ENCODE results near the gene HCFC2. TPM values are rescaled to one million over a fixed set of nuclear protein-coding genes. Genes with fewer than 3 reads are reported as not detected.
A peak's percentile ranks its signal among the peaks of the same experiment; 100 is the strongest.

The HCFC2 gene
- total RNA-seq, 4 donors from 2014 or later, result 13.3 to 46.4 (median 20.2) TPM

DNA sequence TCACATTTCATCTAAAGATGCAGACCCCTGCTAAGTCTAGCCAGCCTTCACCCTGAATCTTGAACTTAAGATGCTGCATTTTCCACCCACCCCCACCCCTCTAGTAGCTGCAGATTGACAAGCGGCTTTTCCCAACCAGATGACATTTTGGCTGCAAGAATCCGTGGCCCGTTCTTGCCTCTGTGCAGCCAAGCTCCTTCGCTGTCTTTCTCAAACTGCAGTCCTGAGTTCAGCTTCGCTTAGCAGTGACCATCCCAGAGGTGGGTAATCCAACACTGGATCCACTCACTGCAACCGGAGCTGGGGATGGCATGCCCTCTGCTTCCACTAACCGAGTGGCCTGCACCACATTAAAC is 74.4 kb downstream of the HCFC2 start:
- H3K36me3 ChIP-seq, result no peaks in the 10 kb centered on the region

DNA sequence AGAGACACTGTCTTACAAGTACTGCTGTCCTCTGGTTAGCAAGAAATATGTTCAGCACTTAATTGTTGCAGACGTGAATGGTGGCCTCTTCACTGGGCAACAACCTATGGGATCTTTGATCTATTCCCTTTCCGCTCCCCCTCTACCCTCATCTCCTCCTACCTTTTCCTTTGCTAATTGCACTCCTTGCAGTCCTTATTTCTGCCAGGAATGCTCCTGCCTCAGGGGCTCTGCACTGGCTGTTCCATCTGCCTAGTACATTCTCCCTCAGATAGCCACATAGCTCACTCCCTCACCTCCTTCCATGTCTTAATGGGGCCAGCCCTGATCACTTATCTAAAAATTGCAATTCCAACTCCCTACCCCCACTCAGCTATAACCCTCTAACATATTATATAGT is 78.2 kb downstream of the HCFC2 start:
- WGBS, 2 donors (ENCODE audit: low coverage in 1 of 2), result 71 to 81% methylated on average over 2 of the region's 2 CpGs
- no peak overlapping the region for H3K4me3 ChIP-seq
- TF ChIP-seq POLR2A (IDR thresholded peaks at IDR 0.05), result no peak
- TF ChIP-seq EP300 (IDR thresholded peaks at IDR 0.05; ENCODE audit: low read depth), result no peak
- TF ChIP-seq POLR2AphosphoS5 (IDR thresholded peaks at IDR 0.05), result no peak
- TF ChIP-seq, protein P1, sequence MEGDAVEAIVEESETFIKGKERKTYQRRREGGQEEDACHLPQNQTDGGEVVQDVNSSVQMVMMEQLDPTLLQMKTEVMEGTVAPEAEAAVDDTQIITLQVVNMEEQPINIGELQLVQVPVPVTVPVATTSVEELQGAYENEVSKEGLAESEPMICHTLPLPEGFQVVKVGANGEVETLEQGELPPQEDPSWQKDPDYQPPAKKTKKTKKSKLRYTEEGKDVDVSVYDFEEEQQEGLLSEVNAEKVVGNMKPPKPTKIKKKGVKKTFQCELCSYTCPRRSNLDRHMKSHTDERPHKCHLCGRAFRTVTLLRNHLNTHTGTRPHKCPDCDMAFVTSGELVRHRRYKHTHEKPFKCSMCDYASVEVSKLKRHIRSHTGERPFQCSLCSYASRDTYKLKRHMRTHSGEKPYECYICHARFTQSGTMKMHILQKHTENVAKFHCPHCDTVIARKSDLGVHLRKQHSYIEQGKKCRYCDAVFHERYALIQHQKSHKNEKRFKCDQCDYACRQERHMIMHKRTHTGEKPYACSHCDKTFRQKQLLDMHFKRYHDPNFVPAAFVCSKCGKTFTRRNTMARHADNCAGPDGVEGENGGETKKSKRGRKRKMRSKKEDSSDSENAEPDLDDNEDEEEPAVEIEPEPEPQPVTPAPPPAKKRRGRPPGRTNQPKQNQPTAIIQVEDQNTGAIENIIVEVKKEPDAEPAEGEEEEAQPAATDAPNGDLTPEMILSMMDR (IDR thresholded peaks at IDR 0.05), result no peak
- intact Hi-C loops (cut with DNase I; ENCODE audit: low total_unique reads), result no loop called here
- peaks cover 0 to 10% (median 9%) of the 10 kb centered on the region in 4 donors for H3K4me1 ChIP-seq
- H3K36me3 ChIP-seq, result no peaks in the 10 kb centered on the region
- in situ Hi-C loops (cut with MboI; ENCODE audit: low pct_ligation_motif_present in 1 of 4, low pct_unique_long_range_greater_than_20kb in 1 of 4, low sequenced_read_pairs in 3 of 4), result no loop called here
- H3K9me3 ChIP-seq, result no peaks in the 10 kb centered on the region
- no peaks in the 10 kb centered on the region for H3K27me3 ChIP-seq
- H3K27ac ChIP-seq, result no peak overlapping the region
- DNase-seq, result no peak

More for the DNA sequence above, 74.4 kb downstream of the HCFC2 start:
- Histone ChIP-seq H3K4me1 (peaks cover 8 to 37% (median 31%) of the 10 kb centered on the region in 4 donors), H3K9me3 (no peaks in the 10 kb centered on the region), H3K27me3 (no peaks in the 10 kb centered on the region), H3K27ac (peak overlapping the region; percentile 85 to 92 (median 88)), H3K4me3 (peak overlapping the region in 3 of 4 donors; percentile 20 to 57 (median 37))
- intact Hi-C loops (cut with DNase I; ENCODE audit: low total_unique reads), result no loop called here
- WGBS, 2 donors (ENCODE audit: low coverage in 1 of 2), result 67 to 80% methylated on average over 1 to 7 of the region's 7 CpGs
- in situ Hi-C loops (cut with MboI; ENCODE audit: low pct_ligation_motif_present in 1 of 4, low pct_unique_long_range_greater_than_20kb in 1 of 4, low sequenced_read_pairs in 3 of 4), result no loop called here
- TF ChIP-seq, protein P1 (IDR thresholded peaks at IDR 0.05), result no peak
- DNase-seq, result peak; percentile 12

DNA sequence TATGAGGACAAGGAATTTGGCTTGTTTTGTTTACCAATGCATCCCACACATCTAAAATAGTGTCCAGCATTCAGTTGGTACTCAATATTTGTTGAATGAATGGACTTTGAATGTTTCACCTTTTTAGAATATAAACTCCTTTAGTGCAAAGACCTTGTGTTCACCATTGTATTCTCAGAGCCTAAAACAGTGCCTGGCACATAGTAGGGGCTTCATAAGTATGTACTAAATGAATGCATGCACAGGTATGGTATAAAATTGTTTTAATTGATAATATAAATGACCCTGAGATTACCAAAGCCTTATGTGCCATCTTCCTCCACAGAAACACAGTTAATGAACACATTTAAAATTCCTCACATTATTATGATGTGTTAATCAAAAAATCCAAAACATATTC is 78.7 kb downstream of the HCFC2 start:
- in situ Hi-C loops (cut with MboI; ENCODE audit: low pct_ligation_motif_present in 1 of 4, low pct_unique_long_range_greater_than_20kb in 1 of 4, low sequenced_read_pairs in 3 of 4), result no loop called here
- H3K9me3 ChIP-seq, result no peaks in the 10 kb centered on the region
- peaks cover 0 to 10% (median 9%) of the 10 kb centered on the region in 4 donors for H3K4me1 ChIP-seq
- no peaks in the 10 kb centered on the region for H3K27me3 ChIP-seq
- H3K27ac ChIP-seq, result no peak overlapping the region
- no peak overlapping the region for H3K4me3 ChIP-seq
- DNase-seq, result no peak
- no peaks in the 10 kb centered on the region for H3K36me3 ChIP-seq
- intact Hi-C loops (cut with DNase I; ENCODE audit: low total_unique reads), result no loop called here
- TF ChIP-seq POLR2AphosphoS5 (IDR thresholded peaks at IDR 0.05), result no peak
- no peak for TF ChIP-seq EP300 (IDR thresholded peaks at IDR 0.05; ENCODE audit: low read depth)
- TF ChIP-seq, protein P1 (IDR thresholded peaks at IDR 0.05), result no peak
- no peak for TF ChIP-seq POLR2A (IDR thresholded peaks at IDR 0.05)

DNA sequence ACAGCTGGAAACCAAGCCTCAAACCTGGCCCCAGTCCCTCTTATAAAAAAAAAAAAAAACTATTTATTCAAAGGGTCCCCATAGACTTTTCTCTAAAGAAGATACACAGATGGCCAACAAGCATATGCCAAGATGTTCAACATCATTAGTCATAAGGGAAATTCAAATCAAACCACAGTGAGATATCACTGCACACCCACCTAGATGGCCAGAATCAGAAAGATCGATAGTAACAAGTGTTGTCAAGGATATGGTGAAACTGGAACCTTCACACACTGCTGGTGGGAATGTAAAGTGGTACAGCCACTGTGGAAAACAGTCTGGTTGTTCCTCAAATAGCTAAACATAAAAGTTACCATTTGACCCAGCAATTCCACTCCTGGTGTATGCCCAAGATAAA is 79.6 kb downstream of the HCFC2 start:
- Histone ChIP-seq H3K27me3 (no peaks in the 10 kb centered on the region), H3K36me3 (no peaks in the 10 kb centered on the region), H3K9me3 (no peaks in the 10 kb centered on the region), H3K4me1 (peaks cover 0 to 3% (median 2%) of the 10 kb centered on the region in 4 donors), H3K4me3 (no peak overlapping the region), H3K27ac (no peak overlapping the region)
- TF ChIP-seq, protein P1 (IDR thresholded peaks at IDR 0.05), result no peak
- TF ChIP-seq EP300 (IDR thresholded peaks at IDR 0.05; ENCODE audit: low read depth), result no peak
- no peak for TF ChIP-seq POLR2A (IDR thresholded peaks at IDR 0.05)
- TF ChIP-seq POLR2AphosphoS5 (IDR thresholded peaks at IDR 0.05), result no peak
- in situ Hi-C loops (cut with MboI; ENCODE audit: low pct_ligation_motif_present in 1 of 4, low pct_unique_long_range_greater_than_20kb in 1 of 4, low sequenced_read_pairs in 3 of 4), result no loop called here
- 69 to 83% methylated on average over 1 of the region's 1 CpG for WGBS, 2 donors (ENCODE audit: low coverage in 1 of 2)
- intact Hi-C loops (cut with DNase I; ENCODE audit: low total_unique reads), result no loop called here
- DNase-seq, result no peak
